HEK293T (cell line): Measurements from ENCODE around the gene GBE1.

Experiments
- ARNT ChIP-seq: fragments of 450-650 bp; IDR thresholded peaks from 2 replicates; pipeline ENCODE4 v1.6.1; 2017; ENCODE audit warnings: mild to moderate bottlenecking
- BHLHE40 ChIP-seq: fragments of 450-650 bp; IDR thresholded peaks from 2 replicates; pipeline ENCODE4 v1.6.1; 2016; ENCODE audit warnings: mild to moderate bottlenecking, moderate library complexity, borderline replicate concordance
- CTBP1 ChIP-seq: fragments of 450-650 bp; IDR thresholded peaks from 2 replicates; pipeline ENCODE4 v1.6.1; 2016; ENCODE audit warnings: borderline replicate concordance
- HDGF ChIP-seq: fragments of 450-650 bp; IDR thresholded peaks from 2 replicates; pipeline ENCODE4 v1.6.1; 2017; ENCODE audit warnings: antibody characterized with exemption, borderline replicate concordance
- L3MBTL2 ChIP-seq: fragments of 450-650 bp; conservative IDR thresholded peaks from 2 replicates; pipeline ENCODE4 v1.6.1; 2016; ENCODE audit warnings: mild to moderate bottlenecking
- LEF1 ChIP-seq: fragments of 450-650 bp; IDR thresholded peaks from 2 replicates; pipeline ENCODE4 v1.6.1; 2017; ENCODE audit warnings: mild to moderate bottlenecking, borderline replicate concordance
- PKNOX1 ChIP-seq: fragments of 450-650 bp; IDR thresholded peaks from 2 replicates; pipeline ENCODE4 v1.6.1; 2016
- SP1 ChIP-seq: fragments of 450-650 bp; IDR thresholded peaks from 2 replicates; pipeline ENCODE4 v1.6.1; 2017
- SUZ12 ChIP-seq: fragments of 450-650 bp; IDR thresholded peaks from 2 replicates; pipeline ENCODE4 v1.6.1; 2016; ENCODE audit warnings: mild to moderate bottlenecking
- TARDBP ChIP-seq: fragments of 450-650 bp; IDR thresholded peaks from 2 replicates; pipeline ENCODE4 v1.6.1; 2016

- TF ChIP-seq PKNOX1 (no peak), SP1 (no peak), TARDBP (no peak), BHLHE40 (no peak), L3MBTL2 (no peak), SUZ12 (no peak), ARNT (no peak), LEF1 (no peak), CTBP1 (no peak), HDGF (no peak)
Observed at GRCh38 chr3:81580355-81580754, 181.1 kb downstream of the GBE1 start.
